PFSK-1 (cell line): ENCODE results near the gene TM2D3.

ENCODE experiments used
- FOXP2 ChIP-seq: optimal IDR thresholded peaks from 2 replicates; pipeline ENCODE3; 2011; ENCODE audit warnings: borderline replicate concordance, control low read depth, inconsistent platforms; ENCODE audit not compliant: insufficient read depth; ENCODE audit errors: extremely low read length, extremely low read depth
- POLR2AphosphoS5 ChIP-seq: IDR thresholded peaks from 2 replicates; pipeline ENCODE4 v1.6.1; 2012; ENCODE audit warnings: low read depth, mild to moderate bottlenecking, control low read depth, low read length, moderate library complexity
- SIN3A ChIP-seq: IDR thresholded peaks from 2 replicates; pipeline ENCODE4 v1.6.1; 2012; ENCODE audit warnings: mild to moderate bottlenecking, low read length, moderate library complexity, borderline replicate concordance; ENCODE audit not compliant: insufficient read depth
- TAF1 ChIP-seq: IDR thresholded peaks from 2 replicates; pipeline ENCODE4 v1.6.1; 2012; ENCODE audit warnings: low read length, control low read depth, borderline replicate concordance; ENCODE audit not compliant: insufficient read depth
- TF ChIP-seq, protein P1 (sequence below), 2 experiments: IDR thresholded peaks; 2 replicates each; pipeline versions ENCODE4 v1.6.1 to v1.8.0; 2011 to 2012; ENCODE audit warnings: low read depth in 2 of 2, low read length in 2 of 2, control low read depth in 1 of 2, inconsistent platforms in 1 of 2, mild to moderate bottlenecking in 1 of 2, moderate library complexity in 1 of 2; ENCODE audit not compliant: insufficient read depth in 1 of 2

TM2D3 gene

GRCh38 chr15:101611580-101612299 is 40.4 kb downstream of the TM2D3 start:
- TF ChIP-seq FOXP2 (no peak), TAF1 (no peak), SIN3A (no peak), POLR2AphosphoS5 (no peak)
- TF ChIP-seq, protein P1, sequence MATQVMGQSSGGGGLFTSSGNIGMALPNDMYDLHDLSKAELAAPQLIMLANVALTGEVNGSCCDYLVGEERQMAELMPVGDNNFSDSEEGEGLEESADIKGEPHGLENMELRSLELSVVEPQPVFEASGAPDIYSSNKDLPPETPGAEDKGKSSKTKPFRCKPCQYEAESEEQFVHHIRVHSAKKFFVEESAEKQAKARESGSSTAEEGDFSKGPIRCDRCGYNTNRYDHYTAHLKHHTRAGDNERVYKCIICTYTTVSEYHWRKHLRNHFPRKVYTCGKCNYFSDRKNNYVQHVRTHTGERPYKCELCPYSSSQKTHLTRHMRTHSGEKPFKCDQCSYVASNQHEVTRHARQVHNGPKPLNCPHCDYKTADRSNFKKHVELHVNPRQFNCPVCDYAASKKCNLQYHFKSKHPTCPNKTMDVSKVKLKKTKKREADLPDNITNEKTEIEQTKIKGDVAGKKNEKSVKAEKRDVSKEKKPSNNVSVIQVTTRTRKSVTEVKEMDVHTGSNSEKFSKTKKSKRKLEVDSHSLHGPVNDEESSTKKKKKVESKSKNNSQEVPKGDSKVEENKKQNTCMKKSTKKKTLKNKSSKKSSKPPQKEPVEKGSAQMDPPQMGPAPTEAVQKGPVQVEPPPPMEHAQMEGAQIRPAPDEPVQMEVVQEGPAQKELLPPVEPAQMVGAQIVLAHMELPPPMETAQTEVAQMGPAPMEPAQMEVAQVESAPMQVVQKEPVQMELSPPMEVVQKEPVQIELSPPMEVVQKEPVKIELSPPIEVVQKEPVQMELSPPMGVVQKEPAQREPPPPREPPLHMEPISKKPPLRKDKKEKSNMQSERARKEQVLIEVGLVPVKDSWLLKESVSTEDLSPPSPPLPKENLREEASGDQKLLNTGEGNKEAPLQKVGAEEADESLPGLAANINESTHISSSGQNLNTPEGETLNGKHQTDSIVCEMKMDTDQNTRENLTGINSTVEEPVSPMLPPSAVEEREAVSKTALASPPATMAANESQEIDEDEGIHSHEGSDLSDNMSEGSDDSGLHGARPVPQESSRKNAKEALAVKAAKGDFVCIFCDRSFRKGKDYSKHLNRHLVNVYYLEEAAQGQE (IDR thresholded peaks at IDR 0.05; ENCODE audit: insufficient read depth in 1 of 2, low read depth in 2 of 2, low read length in 2 of 2), result no peak

GRCh38 chr15:101611007-101611406 is 41.2 kb downstream of the TM2D3 start:
- TF ChIP-seq, protein P1 (IDR thresholded peaks at IDR 0.05; ENCODE audit: insufficient read depth in 1 of 2, low read depth in 2 of 2, low read length in 2 of 2), result no peak
- TF ChIP-seq POLR2AphosphoS5, result no peak
- TF ChIP-seq SIN3A, result no peak
- TF ChIP-seq TAF1, result no peak
- TF ChIP-seq FOXP2, result no peak

DNA sequence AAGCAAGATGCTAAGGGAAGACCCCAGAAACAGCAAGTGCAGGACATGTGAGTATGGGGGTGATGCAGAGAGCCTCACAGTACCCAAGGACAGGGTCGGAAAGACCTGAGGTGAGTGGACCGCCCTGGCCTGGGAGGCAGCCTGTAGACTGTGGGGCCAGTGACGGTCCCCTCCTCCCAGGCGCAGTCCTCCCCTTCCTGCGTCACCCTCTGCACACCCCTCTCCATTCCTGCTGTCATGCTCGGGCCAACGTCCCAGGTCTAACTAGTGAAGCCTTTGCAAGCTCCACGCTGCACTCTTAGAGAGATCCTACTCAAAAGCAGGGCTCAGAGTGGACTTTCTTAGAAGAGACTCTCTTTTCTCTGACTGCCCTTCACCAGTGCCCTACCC is 41.6 kb downstream of the TM2D3 start:
- TF ChIP-seq, protein P1 (IDR thresholded peaks at IDR 0.05; ENCODE audit: insufficient read depth in 1 of 2, low read depth in 2 of 2, low read length in 2 of 2), result no peak
- TF ChIP-seq FOXP2 (no peak), SIN3A (no peak), TAF1 (no peak), POLR2AphosphoS5 (no peak)

DNA sequence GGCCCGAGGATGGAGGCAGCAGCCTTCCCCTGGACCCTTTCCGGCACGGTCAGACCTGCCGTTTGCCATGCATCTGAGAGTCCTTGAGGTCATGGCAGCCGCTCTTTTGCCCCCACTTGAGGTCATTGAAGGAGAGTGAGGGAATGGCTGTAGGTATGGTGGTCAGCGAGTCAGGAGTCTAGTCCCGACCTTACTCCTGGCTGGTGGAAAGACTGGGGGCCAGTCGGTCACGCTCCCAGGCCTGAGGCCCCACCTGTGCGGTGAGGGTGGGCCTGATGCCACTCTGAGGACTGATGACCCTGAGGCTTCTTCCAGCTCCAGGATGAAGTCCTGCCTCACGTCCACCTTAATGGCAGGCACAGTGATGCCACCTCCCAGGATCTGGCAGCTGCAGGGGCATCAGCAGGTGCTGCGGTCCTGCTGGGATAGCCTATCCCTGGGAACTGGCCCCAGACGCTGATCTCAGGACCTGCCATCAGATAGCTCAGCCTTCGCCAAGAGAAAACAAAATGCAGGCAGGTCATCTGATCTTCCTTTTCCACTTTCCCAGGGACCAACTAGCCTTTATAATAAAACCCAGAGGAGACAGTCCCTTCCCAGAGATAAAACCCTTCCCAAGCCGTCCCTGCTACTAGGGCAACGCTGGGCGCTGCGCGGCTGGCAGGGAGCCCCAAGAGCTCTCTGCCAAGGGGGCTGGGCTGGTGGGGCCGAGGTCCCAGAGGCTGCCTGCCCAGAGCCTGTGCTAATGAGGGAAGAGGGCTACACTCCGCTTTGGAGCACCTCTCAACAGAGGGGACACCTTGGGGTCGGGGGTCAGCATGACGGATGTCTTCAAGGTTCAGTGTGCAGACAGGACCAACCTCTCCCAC is 42.2 kb downstream of the TM2D3 start:
- TF ChIP-seq TAF1, result no peak
- no peak for TF ChIP-seq SIN3A
- TF ChIP-seq POLR2AphosphoS5, result no peak
- no peak for TF ChIP-seq FOXP2
- TF ChIP-seq, protein P1 (IDR thresholded peaks at IDR 0.05; ENCODE audit: insufficient read depth in 1 of 2, low read depth in 2 of 2, low read length in 2 of 2), result no peak
